K562 (cell line): Measurements from ENCODE around the gene MACROD2. TPM values are rescaled to one million over a fixed set of nuclear protein-coding genes. Genes with fewer than 3 reads are reported as not detected.

Experiments used
- ATAC-seq: fragments of 200-7000 bp; cut with Tn5 transposase; 3 replicates; pipeline ENCODE4 v1.9.1; 2020; ENCODE audit warnings: moderate library complexity
- BruUV-seq: library from RNA; stranded (reverse); fragments of 400-500 nt; replicated peaks from 2 replicates; lab custom pipeline; 2021; lab: Mats Ljungman, UMichigan
- CTCF ChIA-PET: fragments of 300-600 bp; formaldehyde crosslinking; extraction: SDS; loops from one replicate; lab custom pipeline; 2021; ENCODE audit warnings: low intra/inter-chr PET ratio; lab: Yijun Ruan, JAX
- POLR2A ChIA-PET: fragments of 300-600, 350-650 bp; sonication (Branson Sonifier 250); formaldehyde crosslinking; extraction: SDS; loops from one replicate; lab custom pipeline; 2021; ENCODE audit warnings: antibody characterized with exemption, inconsistent platforms; lab: Yijun Ruan, JAX
- DNase-seq, 4 experiments: peaks; one replicate each; pipeline versions ENCODE4 v3.0.0 to v3.0.0-alpha.2; 2011 to 2018; ENCODE audit warnings: low spot score in 3 of 4, mixed read lengths in 3 of 4; ENCODE audit errors: extremely low read depth in 1 of 4
- FAIRE-seq: peaks from 2 replicates; lab custom pipeline; 2011; peaks lifted over from hg19 to GRCh38; lab: Jason Lieb, UNC
- H2AFZ ChIP-seq: 2 replicates; pipeline ENCODE4 v1.6.0; 2011; ENCODE audit warnings: low read depth, low read length, control low read depth, inconsistent platforms
- H3K27ac ChIP-seq: fragments of 200-600 bp; 3 replicates; pipeline ENCODE4 v1.8.0; 2011; ENCODE audit warnings: low read depth, mild to moderate bottlenecking, control low read depth, inconsistent platforms, low read length, moderate library complexity, mixed read lengths; ENCODE audit errors: extremely low read depth
- H3K27me3 ChIP-seq, 2 experiments: fragments of 300-600 bp in 1 of 2; 2 replicates in 1 of 2; 3 replicates in 1 of 2; pipeline versions ENCODE4 v1.6.0 to v1.8.0; 2011; ENCODE audit warnings: inconsistent platforms in 2 of 2, low read length in 2 of 2, mild to moderate bottlenecking in 1 of 2, mixed read lengths in 1 of 2, moderate library complexity in 1 of 2; ENCODE audit not compliant: control insufficient read depth in 2 of 2, insufficient read depth in 2 of 2
- H3K36me3 ChIP-seq: fragments of 300-600 bp; 3 replicates; pipeline ENCODE4 v1.8.0; 2011; ENCODE audit warnings: mild to moderate bottlenecking, low read length, inconsistent platforms; ENCODE audit not compliant: control insufficient read depth, insufficient read depth
- H3K4me1 ChIP-seq, 2 experiments: fragments of 200-600 bp in 1 of 2; replicated peaks in 1 of 2; 2 replicates in 1 of 2; 3 replicates in 1 of 2; pipeline versions ENCODE4 v1.5.1 to v1.8.0; 2011; ENCODE audit warnings: inconsistent platforms in 2 of 2, low read length in 2 of 2, mild to moderate bottlenecking in 1 of 2, mixed read lengths in 1 of 2, moderate library complexity in 1 of 2; ENCODE audit not compliant: control insufficient read depth in 2 of 2, insufficient read depth in 2 of 2
- H3K4me2 ChIP-seq: 2 replicates; pipeline ENCODE4 v1.6.1; 2011; ENCODE audit warnings: low read length, control low read depth, inconsistent platforms, mixed read lengths; ENCODE audit not compliant: insufficient read depth
- H3K4me3 ChIP-seq: fragments of 200-600 bp; sonication (generic), shearing (Covaris generic); 2 replicates; pipeline ENCODE4 v1.5.1; 2016; ENCODE audit warnings: control low read depth, inconsistent platforms
- H3K79me2 ChIP-seq: fragments of 200-600 bp; 3 replicates; pipeline ENCODE4 v1.8.0; 2011; ENCODE audit warnings: low read length, inconsistent platforms; ENCODE audit not compliant: control insufficient read depth, insufficient read depth
- H3K9ac ChIP-seq, 2 experiments: 2 replicates each; pipeline versions ENCODE4 v1.6.0 to v1.6.1; 2011; ENCODE audit warnings: low read depth in 2 of 2, low read length in 2 of 2, control low read depth in 1 of 2, inconsistent platforms in 1 of 2, mild to moderate bottlenecking in 1 of 2, mixed read lengths in 1 of 2; ENCODE audit not compliant: insufficient read depth in 1 of 2
- H3K9me1 ChIP-seq: one replicate; pipeline ENCODE4 v1.6.0; 2011; ENCODE audit warnings: inconsistent platforms, mild to moderate bottlenecking, low read length, moderate library complexity; ENCODE audit not compliant: control insufficient read depth, insufficient read depth
- H3K9me3 ChIP-seq: replicated peaks from 2 replicates; pipeline ENCODE4 v1.5.1; 2011; ENCODE audit warnings: low read depth, low read length, inconsistent platforms; ENCODE audit not compliant: control insufficient read depth, insufficient read depth
- H4K20me1 ChIP-seq: replicated peaks from 2 replicates; pipeline ENCODE4 v1.6.1; 2011; ENCODE audit warnings: low read length, inconsistent platforms, mixed read lengths; ENCODE audit not compliant: control insufficient read depth, insufficient read depth
- BMI1 ChIP-seq: fragments of 150-350 bp; IDR thresholded peaks from 2 replicates; pipeline ENCODE4 v1.6.1; 2014; ENCODE audit warnings: low read length
- DACH1 ChIP-seq: fragments of 450-650 bp; IDR thresholded peaks from 2 replicates; pipeline ENCODE4 v1.6.1; 2018; ENCODE audit not compliant: partially characterized antibody
- ELK1 ChIP-seq: sonication (generic); formaldehyde crosslinking; IDR thresholded peaks from 2 replicates; pipeline ENCODE4 v1.8.1; 2022; ENCODE audit warnings: missing genetic modification reagents
- HNRNPUL1 ChIP-seq: fragments of 200-400 bp; formaldehyde crosslinking; IDR thresholded peaks from 2 replicates; pipeline ENCODE4 v1.6.1; 2017; ENCODE audit warnings: low read length
- KLF13 ChIP-seq: fragments of 450-650 bp; IDR thresholded peaks from 2 replicates; pipeline ENCODE4 v1.6.1; 2016; ENCODE audit warnings: missing genetic modification characterization, low read depth, mild to moderate bottlenecking, missing compliant biosample characterization, moderate library complexity, borderline replicate concordance
- NFIX ChIP-seq: fragments of 250-450 bp; sonication (Bioruptor Pico); IDR thresholded peaks from 2 replicates; pipeline ENCODE4 v1.4.0; 2020; ENCODE audit warnings: low read depth, mild to moderate bottlenecking, moderate library complexity
- PHB ChIP-seq: fragments of 250-450 bp; sonication (Bioruptor Pico); IDR thresholded peaks from 2 replicates; pipeline ENCODE4 v1.5.0; 2021
- PTRF ChIP-seq: fragments of 450-650 bp; IDR thresholded peaks from 2 replicates; pipeline ENCODE4 v1.6.1; 2016; ENCODE audit warnings: mild to moderate bottlenecking, missing genetic modification characterization, missing compliant biosample characterization
- TRIM25 ChIP-seq: fragments of 450-650 bp; IDR thresholded peaks from 2 replicates; pipeline ENCODE4 v1.7.0; 2016; ENCODE audit warnings: borderline replicate concordance
- YBX1 ChIP-seq: fragments of 450-650 bp; IDR thresholded peaks from 2 replicates; pipeline ENCODE4 v1.7.1; 2016; ENCODE audit warnings: mild to moderate bottlenecking
- ZNF143 ChIP-seq: sonication (generic); formaldehyde crosslinking; IDR thresholded peaks from 2 replicates; pipeline ENCODE4 v1.9.0; 2022; ENCODE audit warnings: mild to moderate bottlenecking, missing genetic modification reagents
- in situ Hi-C: fragments of 300-500 bp; cut with MboI; formaldehyde crosslinking; loops from 4 replicates; pipeline ENCODE4 v1.15.0; 2018; ENCODE audit warnings: inconsistent platforms, mixed read lengths
- intact Hi-C: fragments of 100-400 bp; cut with micrococcal nuclease; formaldehyde crosslinking; loops from 2 replicates; pipeline ENCODE4 v1.14.2; 2022
- polyA plus RNA-seq, 8 experiments: library from polyadenylated mRNA; depleted of rRNA in 4 of 8; stranded (reverse) in 5 of 8; unstranded in 3 of 8; fragments of >200 nt; fragmentation: Nextera tagmentation in 2 of 8; fragmentation: Illumina TruSeq in 1 of 8; extraction: Ambion mirVana in 2 of 8; extraction: Trizol in 1 of 8; gene quantifications; 2 replicates each; pipeline versions ENCODE4 v1.2.1 to v1.2.3, GENCODE V29; 2011 to 2014; ENCODE audit warnings: inconsistent platforms in 1 of 8, missing spikeins in 1 of 8
- total RNA-seq, 7 experiments: library from RNA; depleted of rRNA in 6 of 7; stranded (reverse); fragments of >200 nt in 6 of 7; fragmentation: Illumina TruSeq in 2 of 7; extraction: Trizol in 2 of 7; gene quantifications; 2 replicates each; pipeline versions ENCODE4 v1.2.1 to v1.2.3, GENCODE V29; 2011 to 2021; ENCODE audit warnings: low replicate concordance in 1 of 7

Gene MACROD2
- total and polyA plus RNA-seq, 9 of the 15 experiments (the other 6 are each of a cell fraction or from before 2014, with no cell fraction given) = not detected

DNA sequence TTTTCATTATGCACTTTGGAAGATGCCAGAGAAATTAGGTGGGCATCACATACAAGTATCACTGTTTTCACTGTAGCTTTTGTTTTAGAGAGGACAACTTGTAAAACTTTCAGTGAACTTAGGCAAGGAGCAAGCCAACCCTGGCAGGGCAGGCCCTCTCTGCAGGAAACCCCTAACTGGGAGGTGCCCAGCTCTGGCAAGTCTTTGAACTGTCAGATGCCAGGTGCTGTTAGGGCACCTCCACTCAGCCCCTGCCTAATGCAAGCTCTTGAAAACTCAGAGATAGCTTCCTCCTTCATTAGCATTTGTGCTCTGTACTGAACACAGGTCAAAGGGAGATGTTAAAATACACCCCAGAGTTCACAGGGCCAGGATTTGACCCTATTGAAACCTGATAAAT lies 1116.3 kb downstream of the MACROD2 start:
- no peaks in the 10 kb centered on the region for H3K4me1 ChIP-seq
- DNase-seq (no peak), ATAC-seq (no peak), FAIRE-seq (no peak)
- no peaks in the 10 kb centered on the region for H3K27me3 ChIP-seq
- H3K9ac ChIP-seq = no peak overlapping the region
- no peaks in the 10 kb centered on the region for H4K20me1 ChIP-seq
- no peaks in the 10 kb centered on the region for H3K36me3 ChIP-seq
- in situ Hi-C loops (no loop called here), intact Hi-C loops (no loop called here)
- CTCF ChIA-PET = no interaction called here
- no peaks in the 10 kb centered on the region for H3K79me2 ChIP-seq
- POLR2A ChIA-PET = no interaction called here
- no peak overlapping the region for H3K4me2 ChIP-seq
- no peak overlapping the region for H3K27ac ChIP-seq
- H2AFZ ChIP-seq = no peak overlapping the region
- H3K4me3 ChIP-seq = no peak overlapping the region
- H3K9me1 ChIP-seq = no peaks in the 10 kb centered on the region
- H3K9me3 ChIP-seq = no peaks in the 10 kb centered on the region
- no peak for TF ChIP-seq YBX1
- TF ChIP-seq NFIX (CRISPR knock-in tag) = no peak
- TF ChIP-seq TRIM25 = no peak
- no peak for TF ChIP-seq PTRF (tag)
- TF ChIP-seq ZNF143 (CRISPR knock-in tag) = no peak
- TF ChIP-seq DACH1 = no peak
- no peak for TF ChIP-seq BMI1
- no peak for TF ChIP-seq PHB
- no peak for TF ChIP-seq HNRNPUL1
- no peak for TF ChIP-seq KLF13
- no peak for TF ChIP-seq ELK1 (CRISPR knock-in tag)
- BruUV-seq = no TSS peak
